H1 (cell line): ENCODE data around the gene ANO9. TPM values are rescaled to one million over a fixed set of nuclear protein-coding genes. Genes with fewer than 3 reads are reported as not detected.

Source experiments
- CTCF ChIA-PET: fragments of 300-600 bp; sonication (Branson Sonifier 250); formaldehyde crosslinking; loops from one replicate; lab custom pipeline; 2021; ENCODE audit not compliant: partially characterized antibody; lab: Charles Lee
- POLR2A ChIA-PET: fragments of 300-600 bp; sonication (Branson Sonifier 250); formaldehyde crosslinking; loops from one replicate; lab custom pipeline; 2021; ENCODE audit warnings: inconsistent platforms; ENCODE audit not compliant: partially characterized antibody; lab: Charles Lee
- DNase-seq, 2 experiments: peaks; one replicate each; pipeline versions ENCODE4 v3.0.0 to v3.0.0-alpha.2; 2010 to 2022; ENCODE audit warnings: low spot score in 2 of 2, low read depth in 1 of 2, mixed read lengths in 1 of 2
- FAIRE-seq: peaks from 2 replicates; lab custom pipeline; 2011; peaks lifted over from hg19 to GRCh38; lab: Jason Lieb, UNC
- H2AFZ ChIP-seq: 2 replicates; pipeline ENCODE4 v1.8.1; 2012; ENCODE audit warnings: low read length, inconsistent platforms
- H2AK5ac ChIP-seq: 2 replicates; pipeline ENCODE4 v1.6.1; 2013; ENCODE audit warnings: low read depth, low read length
- H2BK120ac ChIP-seq: replicated peaks from 2 replicates; pipeline ENCODE3; 2013; ENCODE audit warnings: low read depth, low read length, inconsistent platforms
- H2BK12ac ChIP-seq: 2 replicates; pipeline ENCODE4 v1.6.1; 2013; ENCODE audit warnings: low read depth, low read length
- H2BK15ac ChIP-seq: 2 replicates; pipeline ENCODE4 v1.6.1; 2013; ENCODE audit warnings: low read length
- H2BK20ac ChIP-seq: 2 replicates; pipeline ENCODE4 v1.6.1; 2013; ENCODE audit warnings: low read length
- H2BK5ac ChIP-seq: 2 replicates; pipeline ENCODE4 v1.6.1; 2013; ENCODE audit warnings: low read depth, low read length
- H3K14ac ChIP-seq: 2 replicates; pipeline ENCODE4 v1.6.1; 2013; ENCODE audit warnings: inconsistent platforms; ENCODE audit not compliant: insufficient read length
- H3K18ac ChIP-seq: 2 replicates; pipeline ENCODE4 v1.6.1; 2013; ENCODE audit warnings: low read length; ENCODE audit errors: extremely low read depth
- H3K23ac ChIP-seq: 2 replicates; pipeline ENCODE4 v1.6.1; 2013; ENCODE audit warnings: inconsistent platforms; ENCODE audit not compliant: insufficient read length
- H3K23me2 ChIP-seq: 2 replicates; pipeline ENCODE4 v1.6.1; 2013; ENCODE audit warnings: low read depth, low read length
- H3K27ac ChIP-seq: 2 replicates; pipeline ENCODE4 v1.6.1; 2011; ENCODE audit warnings: low read depth, low read length, inconsistent platforms
- H3K27me3 ChIP-seq, 4 experiments: replicated peaks in 1 of 4; 1 replicate in 1 of 4; 2 replicates in 3 of 4; pipeline versions ENCODE4 v1.6.1 to v1.8.1; 2011 to 2013; ENCODE audit warnings: low read length in 3 of 4, mild to moderate bottlenecking in 3 of 4, inconsistent platforms in 2 of 4, mixed read lengths in 2 of 4, moderate library complexity in 1 of 4; ENCODE audit not compliant: control insufficient read depth in 3 of 4, insufficient read depth in 3 of 4; ENCODE audit errors: extremely low read depth in 1 of 4
- H3K36me3 ChIP-seq, 4 experiments: 2 replicates each; pipeline versions ENCODE4 v1.6.1 to v1.8.1; 2011 to 2013; ENCODE audit warnings: mild to moderate bottlenecking in 4 of 4, low read length in 3 of 4, moderate library complexity in 2 of 4, control low read depth in 1 of 4, inconsistent platforms in 1 of 4; ENCODE audit not compliant: insufficient read depth in 4 of 4, control insufficient read depth in 2 of 4
- H3K4ac ChIP-seq: replicated peaks from 2 replicates; pipeline ENCODE3; 2013; ENCODE audit warnings: low read length, low read depth, mixed read lengths, inconsistent platforms; ENCODE audit not compliant: insufficient read length
- H3K4me1 ChIP-seq, 4 experiments: replicated peaks in 1 of 4; 1 replicate in 1 of 4; 2 replicates in 3 of 4; pipeline versions ENCODE4 v1.6.1 to v1.8.1; 2011 to 2013; ENCODE audit warnings: low read length in 3 of 4, inconsistent platforms in 2 of 4, mixed read lengths in 1 of 4; ENCODE audit not compliant: insufficient read depth in 4 of 4, control insufficient read depth in 3 of 4
- H3K4me2 ChIP-seq, 2 experiments: 2 replicates each; pipeline versions ENCODE4 v1.6.1 to v1.8.1; 2011 to 2013; ENCODE audit warnings: low read depth in 2 of 2, low read length in 2 of 2, control low read depth in 1 of 2, inconsistent platforms in 1 of 2, mild to moderate bottlenecking in 1 of 2; ENCODE audit not compliant: insufficient read depth in 1 of 2
- H3K4me3 ChIP-seq, 4 experiments: fragments of 200-600, 300-600 bp in 1 of 4; sonication (generic), shearing (Covaris generic), sonication (Bioruptor Twin) in 1 of 4; 2 replicates each; pipeline versions ENCODE4 v1.5.1 to v1.8.1; 2011 to 2016; ENCODE audit warnings: low read length in 4 of 4, low read depth in 3 of 4, control low read depth in 2 of 4, inconsistent platforms in 2 of 4, mild to moderate bottlenecking in 2 of 4, mixed read lengths in 1 of 4, moderate library complexity in 1 of 4; ENCODE audit not compliant: insufficient read depth in 2 of 4; ENCODE audit errors: extremely low read depth in 1 of 4
- H3K56ac ChIP-seq: replicated peaks from 2 replicates; pipeline ENCODE3; 2013; ENCODE audit warnings: low read depth, mild to moderate bottlenecking, mixed read lengths, low read length, inconsistent platforms; ENCODE audit not compliant: insufficient read length
- H3K79me1 ChIP-seq: 2 replicates; pipeline ENCODE4 v1.6.1; 2013; ENCODE audit warnings: low read depth, low read length, control low read depth
- H3K79me2 ChIP-seq, 2 experiments: 2 replicates each; pipeline versions ENCODE4 v1.6.1 to v1.8.1; 2012 to 2013; ENCODE audit warnings: low read length in 2 of 2, mild to moderate bottlenecking in 2 of 2, inconsistent platforms in 1 of 2; ENCODE audit not compliant: insufficient read depth in 2 of 2, control insufficient read depth in 1 of 2
- H3K9ac ChIP-seq, 4 experiments: replicated peaks in 1 of 4; 1 replicate in 1 of 4; 2 replicates in 3 of 4; pipeline versions ENCODE4 v1.6.1 to v1.8.1; 2011 to 2013; ENCODE audit warnings: low read depth in 3 of 4, low read length in 3 of 4, control low read depth in 2 of 4, mild to moderate bottlenecking in 2 of 4, moderate library complexity in 2 of 4, inconsistent platforms in 1 of 4; ENCODE audit errors: extremely low read depth in 1 of 4
- H3K9me3 ChIP-seq, 2 experiments: 2 replicates each; pipeline versions ENCODE4 v1.6.1 to v1.8.1; 2012 to 2013; ENCODE audit warnings: mild to moderate bottlenecking in 2 of 2, moderate library complexity in 2 of 2, control low read depth in 1 of 2, inconsistent platforms in 1 of 2, low read depth in 1 of 2, low read length in 1 of 2, mixed read lengths in 1 of 2; ENCODE audit not compliant: insufficient read depth in 2 of 2
- H4K20me1 ChIP-seq, 2 experiments: replicated peaks in 1 of 2; 2 replicates each; pipeline versions ENCODE3 to v1.8.1; 2011 to 2013; ENCODE audit warnings: inconsistent platforms in 2 of 2, low read length in 2 of 2, mild to moderate bottlenecking in 1 of 2; ENCODE audit not compliant: insufficient read depth in 2 of 2, control insufficient read depth in 1 of 2
- H4K5ac ChIP-seq: 2 replicates; pipeline ENCODE4 v1.6.1; 2013; ENCODE audit warnings: low read length, low read depth, mixed read lengths, inconsistent platforms; ENCODE audit not compliant: insufficient read length
- H4K8ac ChIP-seq: 2 replicates; pipeline ENCODE4 v1.8.0; 2013; ENCODE audit warnings: mild to moderate bottlenecking, moderate library complexity, low read length, inconsistent platforms; ENCODE audit not compliant: insufficient read depth; ENCODE audit errors: extremely low read depth
- H4K91ac ChIP-seq: replicated peaks from 2 replicates; pipeline ENCODE3; 2013; ENCODE audit warnings: low read length, mixed read lengths, inconsistent platforms; ENCODE audit not compliant: insufficient read length
- HDAC2 ChIP-seq, 2 experiments: fragments of 300-600 bp in 1 of 2; sonication (generic) in 1 of 2; IDR thresholded peaks; 2 replicates each; pipeline ENCODE4 v1.6.1; 2011 to 2012; ENCODE audit warnings: low read depth in 2 of 2, low read length in 2 of 2, mild to moderate bottlenecking in 2 of 2, moderate library complexity in 2 of 2, borderline replicate concordance in 1 of 2, inconsistent platforms in 1 of 2
- TEAD4 ChIP-seq: IDR thresholded peaks from 2 replicates; pipeline ENCODE4 v1.6.1; 2012; ENCODE audit warnings: low read depth, low read length, inconsistent platforms, mixed read lengths
- WGBS, 2 experiments: shearing (Covaris generic) in 1 of 2; methylation state at CpG; one replicate each; pipeline versions ENCODE4 v1.1.6 to v1.1.7; 2013 to 2015; ENCODE audit warnings: low lambda C conversion rate in 2 of 2, mixed read lengths in 2 of 2, inconsistent platforms in 1 of 2, low coverage in 1 of 2, missing lambda C conversion rate in 1 of 2; ENCODE audit not compliant: insufficient replicate concordance in 2 of 2, insufficient coverage in 1 of 2, insufficient read length in 1 of 2; ENCODE audit errors: extremely low coverage in 1 of 2, missing lambda C conversion rate in 1 of 2; 5-methylcytosine and 5-hydroxymethylcytosine counted together
- polyA plus RNA-seq, 7 experiments: library from polyadenylated mRNA; depleted of rRNA in 3 of 7; stranded (reverse) in 5 of 7; unstranded in 2 of 7; fragments of >200 nt in 5 of 7; fragments of 200-250 nt in 2 of 7; gene quantifications; 1 replicate in 5 of 7; 2 replicates in 1 of 7; 4 replicates in 1 of 7; pipeline versions ENCODE4 v1.2.1 to v1.2.3, GENCODE V29; 2011 to 2013; ENCODE audit warnings: missing spikeins in 2 of 7, mixed read lengths in 2 of 7
- total RNA-seq: library from RNA; stranded (reverse); fragmentation: NEBNext Ultra II Directional; extraction: Animal tissue kit (Norgen Biotek cat#: 25700); gene quantifications from 2 replicates; pipeline ENCODE4 v1.2.1, GENCODE V29; 2021

Gene ANO9
- total and polyA plus RNA-seq, 2 of the 8 experiments (the other 6 are each of a cell fraction or from before 2014, with no cell fraction given) = 20.0 to 20.7 TPM

DNA sequence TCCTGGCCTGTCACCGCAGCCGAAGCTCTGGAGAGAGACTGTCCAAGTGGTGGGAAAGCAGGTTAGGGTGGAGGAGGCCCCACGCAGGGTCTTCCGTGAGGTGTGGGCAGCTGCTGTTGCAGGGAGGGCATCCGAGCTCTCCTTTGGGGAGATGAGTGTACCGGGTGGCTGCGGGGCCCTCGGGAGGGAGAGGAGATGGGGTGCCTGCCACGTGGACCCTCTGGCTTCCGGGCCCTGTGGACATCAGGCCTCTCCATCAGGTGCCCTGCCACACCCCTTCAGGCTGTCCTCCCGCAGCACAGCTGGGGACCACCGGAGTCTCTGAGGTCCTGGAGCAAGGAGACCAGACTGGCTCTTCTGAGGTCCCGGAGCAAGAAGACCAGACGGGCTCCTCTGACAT lies 9.9 kb upstream of the ANO9 start:
- Histone ChIP-seq H2AK5ac (no peak overlapping the region; the same call in 1 of the 2 replicates), H3K79me2 (peaks cover 11 to 55% of the 10 kb centered on the region in 2 experiments; a peak in 3 of 4 replicates), H3K4me2 (peak overlapping the region; percentile 46 to 96; a peak in 3 of 4 replicates), H3K56ac (no peak overlapping the region), H3K4me1 (peaks cover 3 to 16% (median 10%) of the 10 kb centered on the region in 4 experiments), H2BK15ac (no peak overlapping the region), H2BK20ac (no peak overlapping the region), H2BK5ac (0 out of 2 replicates have a peak overlapping the region, but pooled peaks have one; percentile 28), H4K5ac (no peak overlapping the region), H3K79me1 (peaks cover 13% of the 10 kb centered on the region; the same call in 1 of the 2 replicates), H3K9ac (no peak overlapping the region), H3K4me3 (peak overlapping the region in 1 of 4 experiments; percentile 76; a peak in 3 of 8 replicates), H2BK12ac (no peak overlapping the region), H3K36me3 (peaks cover 2 to 11% (median 3%) of the 10 kb centered on the region in 4 experiments; a peak in 3 of 8 replicates), H2BK120ac (no peak overlapping the region), H3K23ac (no peak overlapping the region), H4K20me1 (peaks cover 15 to 18% of the 10 kb centered on the region in 2 experiments), H3K14ac (no peak overlapping the region), H3K27ac (no peak overlapping the region), H3K27me3 (no peaks in the 10 kb centered on the region), H4K8ac (no peak overlapping the region; the same call in 1 of the 2 replicates), H3K4ac (no peak overlapping the region), H2AFZ (no peak overlapping the region), H3K23me2 (peaks cover 2% of the 10 kb centered on the region; the same call in 1 of the 2 replicates), H3K18ac (no peak overlapping the region), H3K9me3 (no peaks in the 10 kb centered on the region), H4K91ac (no peak overlapping the region)
- no peak for DNase-seq
- TF ChIP-seq TEAD4 (no peak), HDAC2 (IDR thresholded peaks at IDR 0.05; ENCODE audit: borderline replicate concordance in 1 of 2, low read depth in 2 of 2, low read length in 2 of 2) (no peak)
- FAIRE-seq = no peak
- CTCF ChIA-PET = interaction anchor here (0.9 to 5.4 kb wide), 9 partner anchors 21 to 88 kb away, joined by 3 to 32 read pairs (median 4); partner anchors contain the start of gene SIGIRR
- POLR2A ChIA-PET = interaction anchor here (0.7 to 4.8 kb wide), 7 partner anchors 12 to 82 kb away, joined by 3 to 21 read pairs (median 6); partner anchors contain the start of gene ANO9
- 94% methylated on average over 10 of the region's 14 CpGs; no CpG with 5 or more reads in 1 of the 2 experiments for WGBS, 2 experiments
